Hepatocyte (in vitro differentiated cells): Measurements from ENCODE around the gene TOP2A.

ENCODE experiments used
- CTCF ChIP-seq: fragments of 200-600 bp; sonication (generic); IDR thresholded peaks from 2 replicates; pipeline ENCODE4 v1.5.1; 2016; ENCODE audit warnings: antibody characterized with exemption, mild to moderate bottlenecking; ENCODE audit not compliant: poor library complexity
- EZH2phosphoT487 ChIP-seq: fragments of 200-600 bp; sonication (generic); IDR thresholded peaks from one replicate; pipeline ENCODE4 v1.6.1; 2018; ENCODE audit warnings: antibody characterized with exemption, mild to moderate bottlenecking, low read depth, moderate library complexity; ENCODE audit not compliant: unreplicated experiment, severe bottlenecking

- TF ChIP-seq CTCF (no peak), EZH2phosphoT487 (no peak)
Measured at GRCh38 chr17:40445751-40446468, 28.2 kb upstream of the TOP2A start.
